A549 (cell line): Measurements from ENCODE around the gene XPOT. TPM values are rescaled to one million over a fixed set of nuclear protein-coding genes. Genes with fewer than 3 reads are reported as not detected.

Experiments
- ATAC-seq, 2 experiments: fragments of 200-7000 bp in 1 of 2; fragments of >200 bp in 1 of 2; cut with Nextera tagmentation in 1 of 2; cut with Tn5 transposase in 1 of 2; 3 replicates each; pipeline versions ENCODE4 v1.8.0 to v1.9.1; 2018 to 2020; ENCODE audit warnings: mild to moderate bottlenecking in 1 of 2, moderate library complexity in 1 of 2
- CTCF ChIA-PET: fragments of 300-600 bp; sonication (Branson Sonifier 250); formaldehyde crosslinking; extraction: SDS; loops from one replicate; lab custom pipeline; 2021; ENCODE audit warnings: antibody characterized with exemption, inconsistent platforms; lab: Yijun Ruan, JAX
- POLR2A ChIA-PET: fragments of 350-600 bp; formaldehyde crosslinking; extraction: SDS; loops from one replicate; lab custom pipeline; 2021; ENCODE audit warnings: antibody characterized with exemption, inconsistent platforms; lab: Yijun Ruan, JAX
- DNase-seq, 2 experiments: peaks; one replicate each; pipeline versions ENCODE4 v3.0.0 to v3.0.0-alpha.2; 2011 to 2016; ENCODE audit warnings: low read depth in 1 of 2, low spot score in 1 of 2
- FAIRE-seq: peaks from 2 replicates; lab custom pipeline; 2011; peaks lifted over from hg19 to GRCh38; lab: Jason Lieb, UNC
- H3K27ac ChIP-seq, 2 experiments: fragments of >200 bp; sonication (Bioruptor Twin); formaldehyde crosslinking; 3 replicates each; pipeline ENCODE4 v1.5.1; 2016 to 2017
- H3K4me1 ChIP-seq: fragments of >200 bp; sonication (Bioruptor Twin); formaldehyde crosslinking; 3 replicates; pipeline ENCODE4 v1.6.1; 2016
- H3K4me2 ChIP-seq: fragments of >200 bp; sonication (Bioruptor Twin); formaldehyde crosslinking; 3 replicates; pipeline ENCODE4 v1.6.1; 2016
- H3K4me3 ChIP-seq: fragments of >200 bp; sonication (Bioruptor Twin); formaldehyde crosslinking; 3 replicates; pipeline ENCODE4 v1.5.1; 2016
- H3K9me3 ChIP-seq: fragments of >200 bp; sonication (Bioruptor Twin); formaldehyde crosslinking; 3 replicates; pipeline ENCODE4 v1.6.1; 2016
- CBX2 ChIP-seq: fragments of 200-600 bp; sonication (generic); IDR thresholded peaks from 2 replicates; pipeline ENCODE4 v1.6.1; 2016; ENCODE audit warnings: low read depth, mild to moderate bottlenecking, borderline replicate concordance
- CEBPB ChIP-seq, 2 experiments: fragments of >200 bp in 1 of 2; sonication (Bioruptor Twin) in 1 of 2; formaldehyde crosslinking in 1 of 2; IDR thresholded peaks; 2 replicates each; pipeline ENCODE4 v1.6.1; 2012 to 2016
- CHD2 ChIP-seq: fragments of 150-350 bp; IDR thresholded peaks from 2 replicates; pipeline ENCODE4 v1.6.1; 2014; ENCODE audit warnings: low read length; ENCODE audit not compliant: partially characterized antibody
- CTCF ChIP-seq: fragments of >200 bp; sonication (Bioruptor Twin); formaldehyde crosslinking; IDR thresholded peaks from 3 replicates; pipeline ENCODE4 v1.5.1; 2016
- EHF ChIP-seq: fragments of 250-450 bp; sonication (Bioruptor Pico); IDR thresholded peaks from 2 replicates; pipeline ENCODE4 v1.5.0; 2020; ENCODE audit warnings: mild to moderate bottlenecking
- EHMT2 ChIP-seq: fragments of 200-600 bp; sonication (generic); IDR thresholded peaks from 2 replicates; pipeline ENCODE4 v1.6.1; 2016; ENCODE audit warnings: antibody characterized with exemption, low read depth, mild to moderate bottlenecking, moderate library complexity
- EP300 ChIP-seq, 2 experiments: fragments of >200 bp; sonication (Bioruptor Twin); formaldehyde crosslinking; IDR thresholded peaks; 2 replicates in 1 of 2; 3 replicates in 1 of 2; pipeline ENCODE4 v1.6.1; 2016 to 2017
- FOSB ChIP-seq: fragments of 250-450 bp; sonication (Bioruptor Pico); IDR thresholded peaks from 2 replicates; pipeline ENCODE4 v1.5.0; 2020; ENCODE audit warnings: mild to moderate bottlenecking, moderate library complexity
- FOSL2 ChIP-seq, 2 experiments: fragments of 450-650 bp in 1 of 2; fragments of >200 bp in 1 of 2; sonication (Bioruptor Twin) in 1 of 2; formaldehyde crosslinking; IDR thresholded peaks; 2 replicates each; pipeline versions ENCODE4 v1.5.0 to v1.6.1; 2016 to 2020; ENCODE audit warnings: mild to moderate bottlenecking in 1 of 2, moderate library complexity in 1 of 2
- GATA3 ChIP-seq: IDR thresholded peaks from 2 replicates; pipeline ENCODE4 v1.6.1; 2012; ENCODE audit warnings: borderline replicate concordance
- HDAC2 ChIP-seq: fragments of 200-600 bp; sonication (generic); IDR thresholded peaks from 2 replicates; pipeline ENCODE4 v1.6.1; 2016
- HOXB13 ChIP-seq: fragments of 250-450 bp; sonication (Bioruptor Pico); IDR thresholded peaks from 2 replicates; pipeline ENCODE4 v1.5.0; 2020; ENCODE audit warnings: low read depth, mild to moderate bottlenecking, moderate library complexity
- HOXB5 ChIP-seq: fragments of 250-450 bp; sonication (Bioruptor Pico); IDR thresholded peaks from 2 replicates; pipeline ENCODE4 v1.5.0; 2020; ENCODE audit warnings: mild to moderate bottlenecking, moderate library complexity
- MAZ ChIP-seq: fragments of 150-350 bp; IDR thresholded peaks from 2 replicates; pipeline ENCODE4 v1.6.1; 2014; ENCODE audit warnings: antibody characterized with exemption, low read depth, low read length, borderline replicate concordance
- MYC ChIP-seq: IDR thresholded peaks from 2 replicates; pipeline ENCODE4 v1.6.1; 2012; ENCODE audit warnings: mild to moderate bottlenecking, inconsistent platforms, low read length, improper control_type of control experiment, borderline replicate concordance
- NFE2L2 ChIP-seq: fragments of 150-350 bp; conservative IDR thresholded peaks from 2 replicates; pipeline ENCODE4 v1.6.1; 2014; ENCODE audit warnings: low read length
- NPAS2 ChIP-seq: fragments of 250-450 bp; sonication (Bioruptor Pico); IDR thresholded peaks from 2 replicates; pipeline ENCODE4 v1.8.0; 2022; ENCODE audit warnings: mild to moderate bottlenecking, moderate library complexity, borderline replicate concordance
- PBX3 ChIP-seq: IDR thresholded peaks from 2 replicates; pipeline ENCODE4 v1.6.1; 2012
- POLR2A ChIP-seq: IDR thresholded peaks from 2 replicates; pipeline ENCODE4 v1.6.1; 2012; ENCODE audit warnings: mild to moderate bottlenecking, low read length
- RAD21 ChIP-seq, 2 experiments: fragments of >200 bp in 1 of 2; sonication (Bioruptor Twin) in 1 of 2; formaldehyde crosslinking in 1 of 2; IDR thresholded peaks in 1 of 2; conservative IDR thresholded peaks in 1 of 2; 2 replicates in 1 of 2; 3 replicates in 1 of 2; pipeline ENCODE4 v1.6.1; 2012 to 2018; ENCODE audit warnings: inconsistent platforms in 1 of 2
- RARB ChIP-seq: fragments of 250-450 bp; sonication (Bioruptor Pico); IDR thresholded peaks from 2 replicates; pipeline ENCODE4 v1.8.0; 2021; ENCODE audit warnings: mild to moderate bottlenecking, moderate library complexity
- RNF2 ChIP-seq: fragments of 200-600 bp; sonication (generic); IDR thresholded peaks from 2 replicates; pipeline ENCODE4 v1.6.1; 2016; ENCODE audit warnings: low read depth, mild to moderate bottlenecking, antibody characterized with exemption, moderate library complexity, borderline replicate concordance
- TFCP2L1 ChIP-seq: fragments of 250-450 bp; sonication (Bioruptor Pico); IDR thresholded peaks from 2 replicates; pipeline ENCODE4 v1.5.0; 2021; ENCODE audit warnings: mild to moderate bottlenecking
- TP53 ChIP-seq: fragments of 250-450 bp; sonication (Bioruptor Pico); IDR thresholded peaks from 2 replicates; pipeline ENCODE4 v1.5.0; 2021; ENCODE audit warnings: mild to moderate bottlenecking, moderate library complexity
- WGBS: methylation state at CpG from one replicate; pipeline ENCODE4 v1.1.6; 2017; ENCODE audit errors: missing lambda C conversion rate; 5-methylcytosine and 5-hydroxymethylcytosine counted together
- polyA plus RNA-seq, 4 experiments: library from polyadenylated mRNA; depleted of rRNA in 3 of 4; stranded (reverse); fragments of >200 nt; fragmentation: RNase III in 1 of 4; extraction: RNeasy Plus Mini Kit Qiagen cat#74134 plus additional on column Dnase treatment in 1 of 4; gene quantifications; 2 replicates in 3 of 4; 3 replicates in 1 of 4; pipeline ENCODE4 v1.2.3, GENCODE V29; 2011 to 2017
- TF ChIP-seq, protein P1 (sequence below): fragments of 200-600 bp; sonication (generic); IDR thresholded peaks from 2 replicates; pipeline ENCODE4 v1.6.1; 2016; ENCODE audit warnings: antibody characterized with exemption, mild to moderate bottlenecking, moderate library complexity
- TF ChIP-seq, protein P2 (sequence below): fragments of 150-350 bp; IDR thresholded peaks from 2 replicates; pipeline ENCODE4 v1.6.1; 2014; ENCODE audit warnings: low read depth, mild to moderate bottlenecking, low read length
- TF ChIP-seq, protein P3 (sequence below): fragments of >200 bp; sonication (Bioruptor Twin); formaldehyde crosslinking; IDR thresholded peaks from 3 replicates; pipeline ENCODE4 v1.6.1; 2016

Gene XPOT
- polyA plus RNA-seq, 2 of the 4 experiments (the other 2 are of a cell fraction) = 65.9 to 229 TPM

- TF ChIP-seq FOSL2 (IDR thresholded peaks at IDR 0.05) (no peak), FOSL2 (CRISPR knock-in tag; IDR thresholded peaks at IDR 0.05) (no peak), FOSB (CRISPR knock-in tag) (no peak), MYC (no peak), POLR2A (no peak), NPAS2 (CRISPR knock-in tag) (no peak), CEBPB (IDR thresholded peaks at IDR 0.05) (no peak), CTCF (no peak), HOXB5 (no peak), TP53 (CRISPR knock-in tag) (no peak), RAD21 (conservative IDR thresholded peaks at IDR 0.05 in 1 of 2, IDR thresholded peaks at IDR 0.05 in 1 of 2) (no peak), EP300 (IDR thresholded peaks at IDR 0.05) (no peak), HDAC2 (no peak), CHD2 (no peak), EHMT2 (no peak)
- TF ChIP-seq, protein P1, sequence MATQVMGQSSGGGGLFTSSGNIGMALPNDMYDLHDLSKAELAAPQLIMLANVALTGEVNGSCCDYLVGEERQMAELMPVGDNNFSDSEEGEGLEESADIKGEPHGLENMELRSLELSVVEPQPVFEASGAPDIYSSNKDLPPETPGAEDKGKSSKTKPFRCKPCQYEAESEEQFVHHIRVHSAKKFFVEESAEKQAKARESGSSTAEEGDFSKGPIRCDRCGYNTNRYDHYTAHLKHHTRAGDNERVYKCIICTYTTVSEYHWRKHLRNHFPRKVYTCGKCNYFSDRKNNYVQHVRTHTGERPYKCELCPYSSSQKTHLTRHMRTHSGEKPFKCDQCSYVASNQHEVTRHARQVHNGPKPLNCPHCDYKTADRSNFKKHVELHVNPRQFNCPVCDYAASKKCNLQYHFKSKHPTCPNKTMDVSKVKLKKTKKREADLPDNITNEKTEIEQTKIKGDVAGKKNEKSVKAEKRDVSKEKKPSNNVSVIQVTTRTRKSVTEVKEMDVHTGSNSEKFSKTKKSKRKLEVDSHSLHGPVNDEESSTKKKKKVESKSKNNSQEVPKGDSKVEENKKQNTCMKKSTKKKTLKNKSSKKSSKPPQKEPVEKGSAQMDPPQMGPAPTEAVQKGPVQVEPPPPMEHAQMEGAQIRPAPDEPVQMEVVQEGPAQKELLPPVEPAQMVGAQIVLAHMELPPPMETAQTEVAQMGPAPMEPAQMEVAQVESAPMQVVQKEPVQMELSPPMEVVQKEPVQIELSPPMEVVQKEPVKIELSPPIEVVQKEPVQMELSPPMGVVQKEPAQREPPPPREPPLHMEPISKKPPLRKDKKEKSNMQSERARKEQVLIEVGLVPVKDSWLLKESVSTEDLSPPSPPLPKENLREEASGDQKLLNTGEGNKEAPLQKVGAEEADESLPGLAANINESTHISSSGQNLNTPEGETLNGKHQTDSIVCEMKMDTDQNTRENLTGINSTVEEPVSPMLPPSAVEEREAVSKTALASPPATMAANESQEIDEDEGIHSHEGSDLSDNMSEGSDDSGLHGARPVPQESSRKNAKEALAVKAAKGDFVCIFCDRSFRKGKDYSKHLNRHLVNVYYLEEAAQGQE = no peak
- TF ChIP-seq, protein P2, sequence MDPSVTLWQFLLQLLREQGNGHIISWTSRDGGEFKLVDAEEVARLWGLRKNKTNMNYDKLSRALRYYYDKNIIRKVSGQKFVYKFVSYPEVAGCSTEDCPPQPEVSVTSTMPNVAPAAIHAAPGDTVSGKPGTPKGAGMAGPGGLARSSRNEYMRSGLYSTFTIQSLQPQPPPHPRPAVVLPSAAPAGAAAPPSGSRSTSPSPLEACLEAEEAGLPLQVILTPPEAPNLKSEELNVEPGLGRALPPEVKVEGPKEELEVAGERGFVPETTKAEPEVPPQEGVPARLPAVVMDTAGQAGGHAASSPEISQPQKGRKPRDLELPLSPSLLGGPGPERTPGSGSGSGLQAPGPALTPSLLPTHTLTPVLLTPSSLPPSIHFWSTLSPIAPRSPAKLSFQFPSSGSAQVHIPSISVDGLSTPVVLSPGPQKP = no peak
- H3K4me3 ChIP-seq = no peak overlapping the region
- DNase-seq (no peak), ATAC-seq (no peak), FAIRE-seq (no peak)
- peaks cover 8% of the 10 kb centered on the region; the same call in 2 of the 3 replicates for H3K4me1 ChIP-seq
- no peak overlapping the region for H3K27ac ChIP-seq
- ChIA-PET POLR2A (no interaction called here), CTCF (interaction anchor here (1.5 kb wide), 1 partner anchor 83 kb away, joined by 3 read pairs; no protein-coding TSS in a partner anchor)
- no peak overlapping the region for H3K4me2 ChIP-seq
- H3K9me3 ChIP-seq = no peaks in the 10 kb centered on the region
Observed at GRCh38 chr12:64466178-64466577, 62.0 kb downstream of the XPOT start.

GRCh38 chr12:64468966-64469365 is 64.8 kb downstream of the XPOT start:
- DNase-seq (no peak), FAIRE-seq (no peak), ATAC-seq (peak; percentile 18 to 45; a peak in 3 of 6 replicates)
- Histone ChIP-seq H3K4me3 (no peak overlapping the region), H3K9me3 (no peaks in the 10 kb centered on the region), H3K4me2 (no peak overlapping the region), H3K4me1 (no peaks in the 10 kb centered on the region), H3K27ac (no peak overlapping the region)
- ChIA-PET POLR2A (interaction anchor here (0.7 kb wide), 1 partner anchor 16 kb away, joined by 4 read pairs; no protein-coding TSS in a partner anchor), CTCF (no interaction called here)
- 84% methylated on average over 5 of the region's 5 CpGs for WGBS
- TF ChIP-seq, protein P2 = no peak
- no peak for TF ChIP-seq TFCP2L1
- no peak for TF ChIP-seq HOXB13
- no peak for TF ChIP-seq PBX3
- TF ChIP-seq HDAC2 = no peak
- TF ChIP-seq FOSL2 (IDR thresholded peaks at IDR 0.05) = no peak
- no peak for TF ChIP-seq FOSL2 (CRISPR knock-in tag; IDR thresholded peaks at IDR 0.05)
- no peak for TF ChIP-seq EHF
- TF ChIP-seq MAZ = no peak
- TF ChIP-seq NFE2L2 = no peak
- TF ChIP-seq CBX2 = no peak
- TF ChIP-seq GATA3 = no peak
- TF ChIP-seq FOSB (CRISPR knock-in tag) = no peak
- no peak for TF ChIP-seq POLR2A
- TF ChIP-seq, protein P3, sequence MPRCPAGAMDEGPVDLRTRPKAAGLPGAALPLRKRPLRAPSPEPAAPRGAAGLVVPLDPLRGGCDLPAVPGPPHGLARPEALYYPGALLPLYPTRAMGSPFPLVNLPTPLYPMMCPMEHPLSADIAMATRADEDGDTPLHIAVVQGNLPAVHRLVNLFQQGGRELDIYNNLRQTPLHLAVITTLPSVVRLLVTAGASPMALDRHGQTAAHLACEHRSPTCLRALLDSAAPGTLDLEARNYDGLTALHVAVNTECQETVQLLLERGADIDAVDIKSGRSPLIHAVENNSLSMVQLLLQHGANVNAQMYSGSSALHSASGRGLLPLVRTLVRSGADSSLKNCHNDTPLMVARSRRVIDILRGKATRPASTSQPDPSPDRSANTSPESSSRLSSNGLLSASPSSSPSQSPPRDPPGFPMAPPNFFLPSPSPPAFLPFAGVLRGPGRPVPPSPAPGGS = no peak
- no peak for TF ChIP-seq RARB (CRISPR knock-in tag)
- no peak for TF ChIP-seq NPAS2 (CRISPR knock-in tag)
- no peak for TF ChIP-seq RNF2
